Natural killer cell (primary cell): Measurements from ENCODE around the gene CUZD1. TPM values are rescaled to one million over a fixed set of nuclear protein-coding genes. Genes with fewer than 3 reads are reported as not detected.
A peak's percentile ranks its signal among the peaks of the same experiment; 100 is the strongest.
"Not testable (repeated sequence)": the region's sequence is repeated elsewhere in the genome, so short reads cannot be mapped to it uniquely, and the experiment has no call there.

Experiments used
- ATAC-seq, 3 donors: fragments of 150-1000 bp in 2 of 3; fragments of 200-7000 bp in 1 of 3; cut with Tn5 transposase; 1 replicate in 1 of 3; 2 replicates in 2 of 3; pipeline ENCODE4 v1.10.0; 2021; ENCODE audit warnings: mild to moderate bottlenecking in 2 of 3, moderate library complexity in 2 of 3
- DNase-seq, 2 donors: peaks; one replicate each; pipeline versions ENCODE4 v3.0.0 to v3.0.0-alpha.2; 2013 to 2021; ENCODE audit warnings: mixed read lengths in 1 of 2
- H3K27ac ChIP-seq: one replicate; pipeline ENCODE4 v1.5.1; 2013; ENCODE audit warnings: mild to moderate bottlenecking, low read length
- H3K27me3 ChIP-seq: one replicate; pipeline ENCODE4 v1.6.1; 2013; ENCODE audit warnings: low read length; ENCODE audit not compliant: control insufficient read depth, insufficient read depth
- H3K36me3 ChIP-seq: one replicate; pipeline ENCODE4 v1.6.1; 2013; ENCODE audit warnings: low read length; ENCODE audit not compliant: control insufficient read depth, insufficient read depth
- H3K4me1 ChIP-seq: one replicate; pipeline ENCODE4 v1.6.1; 2013; ENCODE audit warnings: low read length; ENCODE audit not compliant: control insufficient read depth, insufficient read depth
- H3K4me3 ChIP-seq: one replicate; pipeline ENCODE4 v1.5.1; 2013; ENCODE audit warnings: low read length
- H3K9me3 ChIP-seq: one replicate; pipeline ENCODE4 v1.6.1; 2013; ENCODE audit warnings: low read length; ENCODE audit not compliant: control insufficient read depth, insufficient read depth
- H3K27ac Mint-ChIP-seq, 2 donors: one replicate each; pipeline ENCODE4 v1.8.0; 2022; ENCODE audit warnings: mild to moderate bottlenecking in 2 of 2, mixed read lengths in 2 of 2, moderate library complexity in 1 of 2
- H3K27me3 Mint-ChIP-seq, 2 donors: one replicate each; pipeline ENCODE4 v1.8.0; 2022; ENCODE audit warnings: low read depth in 2 of 2, mixed read lengths in 2 of 2
- H3K36me3 Mint-ChIP-seq: one replicate; pipeline ENCODE4 v1.8.0; 2022; ENCODE audit warnings: mixed read lengths
- H3K4me1 Mint-ChIP-seq, 2 donors: one replicate each; pipeline ENCODE4 v1.8.0; 2022; ENCODE audit warnings: mixed read lengths in 2 of 2
- H3K4me3 Mint-ChIP-seq: one replicate; pipeline ENCODE4 v1.8.0; 2022; ENCODE audit warnings: mild to moderate bottlenecking, moderate library complexity, mixed read lengths
- H3K9me3 Mint-ChIP-seq, 2 donors: one replicate each; pipeline ENCODE4 v1.8.0; 2022; ENCODE audit warnings: mixed read lengths in 2 of 2
- WGBS: methylation state at CpG from one replicate; pipeline ENCODE4 v1.1.7; 2013; ENCODE audit warnings: missing lambda C conversion rate; ENCODE audit not compliant: insufficient coverage; 5-methylcytosine and 5-hydroxymethylcytosine counted together
- intact Hi-C: fragments of 100-400 bp; cut with micrococcal nuclease; formaldehyde crosslinking; loops from one replicate; pipeline ENCODE4 v1.14.2; 2022
- total RNA-seq, 4 donors: library from RNA; stranded (reverse); fragments of 120-200 nt in 1 of 4; gene quantifications; one replicate each; pipeline versions ENCODE4 v1.2.3 to v1.2.4, GENCODE V29; 2013 to 2022
- TF ChIP-seq, protein P1 (sequence below): fragments of 200-600 bp; IDR thresholded peaks from one replicate; pipeline ENCODE4 v1.8.0; 2022; ENCODE audit warnings: antibody characterized with exemption

Gene CUZD1
- total RNA-seq, 3 donors from 2014 or later (not counting 1 experiment from before 2014, with no cell fraction given): 0.61 to 0.78 (median 0.63) TPM

DNA sequence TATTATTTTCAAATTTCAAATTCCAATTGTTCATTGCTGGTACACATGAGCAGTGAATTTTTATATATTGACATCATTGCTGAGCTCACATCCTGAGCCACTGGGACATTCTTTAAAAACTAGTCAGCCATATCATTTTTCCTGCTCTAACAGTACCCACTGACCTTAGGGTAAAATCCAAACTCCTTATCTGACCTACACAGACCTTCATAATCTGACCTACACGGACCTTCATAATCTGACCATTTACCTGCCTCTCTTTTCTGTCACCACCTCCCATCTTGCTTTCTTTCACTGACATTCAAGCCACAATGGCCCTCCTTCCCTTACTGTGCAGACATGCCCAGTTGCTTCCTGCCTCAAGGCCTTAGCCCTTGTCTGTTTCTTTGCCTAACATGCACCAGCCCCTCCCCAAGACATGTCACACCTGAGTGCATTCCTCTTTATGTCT is 16.1 kb upstream of the CUZD1 start:
- H3K27me3 Mint-ChIP-seq: no peaks in the 10 kb centered on the region
- H3K9me3 ChIP-seq: no peaks in the 10 kb centered on the region
- DNase-seq: no peak
- no peaks in the 10 kb centered on the region for H3K27me3 ChIP-seq
- H3K36me3 Mint-ChIP-seq: no peaks in the 10 kb centered on the region
- no peaks in the 10 kb centered on the region for H3K9me3 Mint-ChIP-seq
- intact Hi-C loops: no loop called here
- no peaks in the 10 kb centered on the region for H3K36me3 ChIP-seq
- no peaks in the 10 kb centered on the region for H3K4me1 ChIP-seq
- no peak overlapping the region for H3K4me3 ChIP-seq
- WGBS: 90% methylated on average over 1 of the region's 1 CpG
- H3K4me1 Mint-ChIP-seq: peaks cover 9 to 18% of the 10 kb centered on the region in 2 donors
- ATAC-seq: no peak
- no peak overlapping the region for H3K27ac Mint-ChIP-seq
- TF ChIP-seq, protein P1, sequence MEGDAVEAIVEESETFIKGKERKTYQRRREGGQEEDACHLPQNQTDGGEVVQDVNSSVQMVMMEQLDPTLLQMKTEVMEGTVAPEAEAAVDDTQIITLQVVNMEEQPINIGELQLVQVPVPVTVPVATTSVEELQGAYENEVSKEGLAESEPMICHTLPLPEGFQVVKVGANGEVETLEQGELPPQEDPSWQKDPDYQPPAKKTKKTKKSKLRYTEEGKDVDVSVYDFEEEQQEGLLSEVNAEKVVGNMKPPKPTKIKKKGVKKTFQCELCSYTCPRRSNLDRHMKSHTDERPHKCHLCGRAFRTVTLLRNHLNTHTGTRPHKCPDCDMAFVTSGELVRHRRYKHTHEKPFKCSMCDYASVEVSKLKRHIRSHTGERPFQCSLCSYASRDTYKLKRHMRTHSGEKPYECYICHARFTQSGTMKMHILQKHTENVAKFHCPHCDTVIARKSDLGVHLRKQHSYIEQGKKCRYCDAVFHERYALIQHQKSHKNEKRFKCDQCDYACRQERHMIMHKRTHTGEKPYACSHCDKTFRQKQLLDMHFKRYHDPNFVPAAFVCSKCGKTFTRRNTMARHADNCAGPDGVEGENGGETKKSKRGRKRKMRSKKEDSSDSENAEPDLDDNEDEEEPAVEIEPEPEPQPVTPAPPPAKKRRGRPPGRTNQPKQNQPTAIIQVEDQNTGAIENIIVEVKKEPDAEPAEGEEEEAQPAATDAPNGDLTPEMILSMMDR: no peak
- H3K27ac ChIP-seq: no peak overlapping the region
- no peak overlapping the region for H3K4me3 Mint-ChIP-seq

DNA sequence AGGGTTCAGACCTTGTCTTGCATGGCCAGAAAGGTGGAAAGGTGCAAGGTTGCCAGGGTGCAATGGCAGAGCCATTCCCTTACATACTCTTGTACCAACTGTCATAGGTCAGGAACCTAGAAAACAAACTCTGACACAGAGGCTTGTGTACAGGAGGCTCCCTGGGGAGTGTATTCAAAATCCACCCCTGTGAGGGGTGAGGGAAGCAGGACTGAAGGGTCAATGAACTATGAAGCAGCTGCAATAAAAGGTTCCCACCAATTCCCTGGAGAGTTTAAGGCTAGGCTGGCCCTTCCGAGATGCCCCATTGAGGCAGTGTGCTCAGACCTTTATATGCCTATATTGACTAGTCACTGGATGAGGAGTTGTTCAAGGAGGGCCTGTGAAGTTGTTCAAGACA is 13.9 kb upstream of the CUZD1 start:
- no peak overlapping the region for H3K27ac ChIP-seq
- no peaks in the 10 kb centered on the region for H3K9me3 ChIP-seq
- ATAC-seq (no peak), DNase-seq (no peak)
- Mint-ChIP-seq H3K4me1 (peaks cover 11 to 27% of the 10 kb centered on the region in 2 donors), H3K27ac (no peak overlapping the region), H3K9me3 (no peaks in the 10 kb centered on the region), H3K4me3 (no peak overlapping the region), H3K36me3 (no peaks in the 10 kb centered on the region), H3K27me3 (no peaks in the 10 kb centered on the region)
- H3K4me1 ChIP-seq: no peaks in the 10 kb centered on the region
- 92% methylated on average over 1 of the region's 1 CpG for WGBS
- H3K36me3 ChIP-seq: no peaks in the 10 kb centered on the region
- H3K4me3 ChIP-seq: no peak overlapping the region
- intact Hi-C loops: no loop called here
- no peaks in the 10 kb centered on the region for H3K27me3 ChIP-seq
- TF ChIP-seq, protein P1: no peak

DNA sequence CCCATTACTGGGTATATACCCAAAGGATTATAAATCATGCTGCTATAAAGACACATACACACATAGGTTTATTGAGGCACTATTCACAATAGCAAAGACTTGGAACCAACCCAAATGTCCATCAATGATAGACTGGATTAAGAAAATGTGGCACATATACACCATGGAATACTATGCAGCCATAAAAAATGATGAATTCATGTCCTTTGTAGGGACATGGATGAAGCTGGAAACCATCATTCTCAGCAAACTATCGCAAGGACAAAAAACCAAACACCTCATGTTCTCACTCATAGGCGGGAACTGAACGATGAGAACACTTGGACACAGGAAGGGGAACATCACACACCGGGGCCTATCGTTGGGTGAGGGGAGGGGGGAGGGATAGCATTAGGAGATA is 12.4 kb upstream of the CUZD1 start:
- H3K9me3 ChIP-seq, H3K4me3 ChIP-seq, ATAC-seq, DNase-seq, H3K36me3 ChIP-seq, H3K27me3 ChIP-seq, H3K27ac Mint-ChIP-seq, H3K4me3 Mint-ChIP-seq, H3K27ac ChIP-seq, H3K4me1 ChIP-seq, H3K36me3 Mint-ChIP-seq, H3K27me3 Mint-ChIP-seq, intact Hi-C loops, H3K9me3 Mint-ChIP-seq: not testable (repeated sequence)
- peaks cover 7 to 30% of the 10 kb centered on the region in 2 donors for H3K4me1 Mint-ChIP-seq
- 100% methylated on average over 2 of the region's 5 CpGs for WGBS

DNA sequence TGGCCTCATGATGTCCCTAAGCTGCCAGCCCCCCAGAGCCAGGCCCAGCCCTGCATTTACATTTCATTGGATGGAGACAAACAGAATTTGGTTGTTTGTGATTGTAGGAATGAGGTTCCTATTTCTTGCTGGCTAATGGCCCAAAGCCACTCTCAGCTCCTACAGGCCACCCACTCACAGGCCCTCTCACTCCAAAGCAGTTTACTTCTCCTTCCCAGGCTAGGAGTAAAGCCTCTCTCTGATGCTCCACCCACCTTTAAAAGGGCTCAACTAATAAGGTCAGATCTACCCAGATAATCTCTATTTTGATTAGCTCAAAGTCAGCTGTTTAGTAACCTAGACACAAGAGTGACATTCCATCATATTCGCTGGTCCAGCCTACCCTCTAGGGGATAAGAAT is 11.2 kb upstream of the CUZD1 start:
- WGBS: no CpG with 5 or more reads among the region's 1 CpG
- no peaks in the 10 kb centered on the region for H3K27me3 ChIP-seq

More for the DNA sequence above, 11.2 kb upstream of the CUZD1 start:
- no peaks in the 10 kb centered on the region for H3K9me3 Mint-ChIP-seq
- H3K36me3 ChIP-seq: peaks cover 2% of the 10 kb centered on the region
- no peaks in the 10 kb centered on the region for H3K9me3 ChIP-seq
- DNase-seq: no peak
- no peak overlapping the region for H3K27ac ChIP-seq
- H3K27me3 Mint-ChIP-seq: no peaks in the 10 kb centered on the region
- no peaks in the 10 kb centered on the region for H3K4me1 ChIP-seq
- no peak overlapping the region for H3K4me3 ChIP-seq
- H3K36me3 Mint-ChIP-seq: no peaks in the 10 kb centered on the region
- TF ChIP-seq, protein P1: no peak
- peak overlapping the region in 1 of 2 donors; percentile 42 for H3K27ac Mint-ChIP-seq
- intact Hi-C loops: no loop called here
- ATAC-seq: no peak
- no peak overlapping the region for H3K4me3 Mint-ChIP-seq
- peaks cover 7 to 30% of the 10 kb centered on the region in 2 donors for H3K4me1 Mint-ChIP-seq
